ENCODE measurements around the gene ILRUN. TPM values are rescaled to one million over a fixed set of nuclear protein-coding genes. Genes with fewer than 3 reads are reported as not detected.
A peak's percentile ranks its signal among the peaks of the same experiment; 100 is the strongest.

The ILRUN gene
- total and polyA plus RNA-seq, 9 of the 15 experiments (the other 6 are each of a cell fraction or from before 2014, with no cell fraction given): 24.9 to 78.9 (median 53.4) TPM

DNA sequence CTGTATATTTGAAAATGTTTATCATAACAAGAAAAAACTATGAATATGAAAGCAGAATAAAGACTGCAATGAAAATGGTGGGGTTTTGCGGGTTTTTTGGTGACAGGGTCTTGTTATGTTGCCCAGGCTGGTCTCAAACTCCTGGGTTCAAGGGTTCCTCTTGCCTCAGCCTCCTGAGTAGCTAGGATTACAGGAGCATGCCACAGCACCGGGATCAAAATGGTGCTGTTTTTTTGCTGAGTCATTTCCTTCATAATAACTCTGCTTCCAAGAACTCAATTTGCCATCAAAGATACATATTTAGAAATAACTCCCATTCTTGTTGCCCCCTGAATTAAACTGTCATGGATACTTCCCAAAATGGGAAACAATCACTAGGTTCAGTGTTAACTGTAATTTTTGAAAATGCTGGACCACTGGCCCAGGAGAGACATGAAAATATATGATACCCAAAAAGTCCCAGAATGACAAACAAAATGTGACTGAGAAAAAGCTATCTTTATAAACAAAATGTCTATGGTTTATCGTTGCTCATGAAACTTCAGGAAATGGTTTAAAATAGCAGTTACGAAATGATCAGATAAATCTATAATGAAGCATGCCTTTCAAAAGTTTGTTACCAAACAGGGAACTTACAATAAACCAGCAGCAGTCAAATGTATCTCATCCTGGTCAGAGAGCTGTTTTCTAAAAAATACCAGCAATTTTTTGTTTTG lies 32.2 kb downstream of the ILRUN start (continued):
- TF ChIP-seq, protein P1, sequence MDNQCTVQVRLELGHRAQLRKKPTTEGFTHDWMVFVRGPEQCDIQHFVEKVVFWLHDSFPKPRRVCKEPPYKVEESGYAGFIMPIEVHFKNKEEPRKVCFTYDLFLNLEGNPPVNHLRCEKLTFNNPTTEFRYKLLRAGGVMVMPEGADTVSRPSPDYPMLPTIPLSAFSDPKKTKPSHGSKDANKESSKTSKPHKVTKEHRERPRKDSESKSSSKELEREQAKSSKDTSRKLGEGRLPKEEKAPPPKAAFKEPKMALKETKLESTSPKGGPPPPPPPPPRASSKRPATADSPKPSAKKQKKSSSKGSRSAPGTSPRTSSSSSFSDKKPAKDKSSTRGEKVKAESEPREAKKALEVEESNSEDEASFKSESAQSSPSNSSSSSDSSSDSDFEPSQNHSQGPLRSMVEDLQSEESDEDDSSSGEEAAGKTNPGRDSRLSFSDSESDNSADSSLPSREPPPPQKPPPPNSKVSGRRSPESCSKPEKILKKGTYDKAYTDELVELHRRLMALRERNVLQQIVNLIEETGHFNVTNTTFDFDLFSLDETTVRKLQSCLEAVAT (IDR thresholded peaks at IDR 0.05): no peak
- TF ChIP-seq TGIF2 (CRISPR knock-in tag; IDR thresholded peaks at IDR 0.05) (no peak), ATF1 (CRISPR knock-in tag; IDR thresholded peaks at IDR 0.05) (no peak), ATF1 (tag; IDR thresholded peaks at IDR 0.05) (peak; percentile 62; the same call in 1 of the 2 replicates), SAFB2 (IDR thresholded peaks at IDR 0.05; ENCODE audit: borderline replicate concordance, low read depth, low read length, severe bottlenecking) (no peak), HDAC8 (tag; IDR thresholded peaks at IDR 0.05) (0 out of 2 replicates have a peak, but pooled peaks have one; percentile 67)
- TF ChIP-seq, protein P2, sequence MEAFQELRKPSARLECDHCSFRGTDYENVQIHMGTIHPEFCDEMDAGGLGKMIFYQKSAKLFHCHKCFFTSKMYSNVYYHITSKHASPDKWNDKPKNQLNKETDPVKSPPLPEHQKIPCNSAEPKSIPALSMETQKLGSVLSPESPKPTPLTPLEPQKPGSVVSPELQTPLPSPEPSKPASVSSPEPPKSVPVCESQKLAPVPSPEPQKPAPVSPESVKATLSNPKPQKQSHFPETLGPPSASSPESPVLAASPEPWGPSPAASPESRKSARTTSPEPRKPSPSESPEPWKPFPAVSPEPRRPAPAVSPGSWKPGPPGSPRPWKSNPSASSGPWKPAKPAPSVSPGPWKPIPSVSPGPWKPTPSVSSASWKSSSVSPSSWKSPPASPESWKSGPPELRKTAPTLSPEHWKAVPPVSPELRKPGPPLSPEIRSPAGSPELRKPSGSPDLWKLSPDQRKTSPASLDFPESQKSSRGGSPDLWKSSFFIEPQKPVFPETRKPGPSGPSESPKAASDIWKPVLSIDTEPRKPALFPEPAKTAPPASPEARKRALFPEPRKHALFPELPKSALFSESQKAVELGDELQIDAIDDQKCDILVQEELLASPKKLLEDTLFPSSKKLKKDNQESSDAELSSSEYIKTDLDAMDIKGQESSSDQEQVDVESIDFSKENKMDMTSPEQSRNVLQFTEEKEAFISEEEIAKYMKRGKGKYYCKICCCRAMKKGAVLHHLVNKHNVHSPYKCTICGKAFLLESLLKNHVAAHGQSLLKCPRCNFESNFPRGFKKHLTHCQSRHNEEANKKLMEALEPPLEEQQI (IDR thresholded peaks at IDR 0.05): peak; percentile 69
- TF ChIP-seq, protein P3, sequence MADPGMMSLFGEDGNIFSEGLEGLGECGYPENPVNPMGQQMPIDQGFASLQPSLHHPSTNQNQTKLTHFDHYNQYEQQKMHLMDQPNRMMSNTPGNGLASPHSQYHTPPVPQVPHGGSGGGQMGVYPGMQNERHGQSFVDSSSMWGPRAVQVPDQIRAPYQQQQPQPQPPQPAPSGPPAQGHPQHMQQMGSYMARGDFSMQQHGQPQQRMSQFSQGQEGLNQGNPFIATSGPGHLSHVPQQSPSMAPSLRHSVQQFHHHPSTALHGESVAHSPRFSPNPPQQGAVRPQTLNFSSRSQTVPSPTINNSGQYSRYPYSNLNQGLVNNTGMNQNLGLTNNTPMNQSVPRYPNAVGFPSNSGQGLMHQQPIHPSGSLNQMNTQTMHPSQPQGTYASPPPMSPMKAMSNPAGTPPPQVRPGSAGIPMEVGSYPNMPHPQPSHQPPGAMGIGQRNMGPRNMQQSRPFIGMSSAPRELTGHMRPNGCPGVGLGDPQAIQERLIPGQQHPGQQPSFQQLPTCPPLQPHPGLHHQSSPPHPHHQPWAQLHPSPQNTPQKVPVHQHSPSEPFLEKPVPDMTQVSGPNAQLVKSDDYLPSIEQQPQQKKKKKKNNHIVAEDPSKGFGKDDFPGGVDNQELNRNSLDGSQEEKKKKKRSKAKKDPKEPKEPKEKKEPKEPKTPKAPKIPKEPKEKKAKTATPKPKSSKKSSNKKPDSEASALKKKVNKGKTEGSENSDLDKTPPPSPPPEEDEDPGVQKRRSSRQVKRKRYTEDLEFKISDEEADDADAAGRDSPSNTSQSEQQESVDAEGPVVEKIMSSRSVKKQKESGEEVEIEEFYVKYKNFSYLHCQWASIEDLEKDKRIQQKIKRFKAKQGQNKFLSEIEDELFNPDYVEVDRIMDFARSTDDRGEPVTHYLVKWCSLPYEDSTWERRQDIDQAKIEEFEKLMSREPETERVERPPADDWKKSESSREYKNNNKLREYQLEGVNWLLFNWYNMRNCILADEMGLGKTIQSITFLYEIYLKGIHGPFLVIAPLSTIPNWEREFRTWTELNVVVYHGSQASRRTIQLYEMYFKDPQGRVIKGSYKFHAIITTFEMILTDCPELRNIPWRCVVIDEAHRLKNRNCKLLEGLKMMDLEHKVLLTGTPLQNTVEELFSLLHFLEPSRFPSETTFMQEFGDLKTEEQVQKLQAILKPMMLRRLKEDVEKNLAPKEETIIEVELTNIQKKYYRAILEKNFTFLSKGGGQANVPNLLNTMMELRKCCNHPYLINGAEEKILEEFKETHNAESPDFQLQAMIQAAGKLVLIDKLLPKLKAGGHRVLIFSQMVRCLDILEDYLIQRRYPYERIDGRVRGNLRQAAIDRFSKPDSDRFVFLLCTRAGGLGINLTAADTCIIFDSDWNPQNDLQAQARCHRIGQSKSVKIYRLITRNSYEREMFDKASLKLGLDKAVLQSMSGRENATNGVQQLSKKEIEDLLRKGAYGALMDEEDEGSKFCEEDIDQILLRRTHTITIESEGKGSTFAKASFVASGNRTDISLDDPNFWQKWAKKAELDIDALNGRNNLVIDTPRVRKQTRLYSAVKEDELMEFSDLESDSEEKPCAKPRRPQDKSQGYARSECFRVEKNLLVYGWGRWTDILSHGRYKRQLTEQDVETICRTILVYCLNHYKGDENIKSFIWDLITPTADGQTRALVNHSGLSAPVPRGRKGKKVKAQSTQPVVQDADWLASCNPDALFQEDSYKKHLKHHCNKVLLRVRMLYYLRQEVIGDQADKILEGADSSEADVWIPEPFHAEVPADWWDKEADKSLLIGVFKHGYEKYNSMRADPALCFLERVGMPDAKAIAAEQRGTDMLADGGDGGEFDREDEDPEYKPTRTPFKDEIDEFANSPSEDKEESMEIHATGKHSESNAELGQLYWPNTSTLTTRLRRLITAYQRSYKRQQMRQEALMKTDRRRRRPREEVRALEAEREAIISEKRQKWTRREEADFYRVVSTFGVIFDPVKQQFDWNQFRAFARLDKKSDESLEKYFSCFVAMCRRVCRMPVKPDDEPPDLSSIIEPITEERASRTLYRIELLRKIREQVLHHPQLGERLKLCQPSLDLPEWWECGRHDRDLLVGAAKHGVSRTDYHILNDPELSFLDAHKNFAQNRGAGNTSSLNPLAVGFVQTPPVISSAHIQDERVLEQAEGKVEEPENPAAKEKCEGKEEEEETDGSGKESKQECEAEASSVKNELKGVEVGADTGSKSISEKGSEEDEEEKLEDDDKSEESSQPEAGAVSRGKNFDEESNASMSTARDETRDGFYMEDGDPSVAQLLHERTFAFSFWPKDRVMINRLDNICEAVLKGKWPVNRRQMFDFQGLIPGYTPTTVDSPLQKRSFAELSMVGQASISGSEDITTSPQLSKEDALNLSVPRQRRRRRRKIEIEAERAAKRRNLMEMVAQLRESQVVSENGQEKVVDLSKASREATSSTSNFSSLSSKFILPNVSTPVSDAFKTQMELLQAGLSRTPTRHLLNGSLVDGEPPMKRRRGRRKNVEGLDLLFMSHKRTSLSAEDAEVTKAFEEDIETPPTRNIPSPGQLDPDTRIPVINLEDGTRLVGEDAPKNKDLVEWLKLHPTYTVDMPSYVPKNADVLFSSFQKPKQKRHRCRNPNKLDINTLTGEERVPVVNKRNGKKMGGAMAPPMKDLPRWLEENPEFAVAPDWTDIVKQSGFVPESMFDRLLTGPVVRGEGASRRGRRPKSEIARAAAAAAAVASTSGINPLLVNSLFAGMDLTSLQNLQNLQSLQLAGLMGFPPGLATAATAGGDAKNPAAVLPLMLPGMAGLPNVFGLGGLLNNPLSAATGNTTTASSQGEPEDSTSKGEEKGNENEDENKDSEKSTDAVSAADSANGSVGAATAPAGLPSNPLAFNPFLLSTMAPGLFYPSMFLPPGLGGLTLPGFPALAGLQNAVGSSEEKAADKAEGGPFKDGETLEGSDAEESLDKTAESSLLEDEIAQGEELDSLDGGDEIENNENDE (IDR thresholded peaks at IDR 0.05; ENCODE audit: low read depth, low read length): no peak
- TF ChIP-seq, protein P4, sequence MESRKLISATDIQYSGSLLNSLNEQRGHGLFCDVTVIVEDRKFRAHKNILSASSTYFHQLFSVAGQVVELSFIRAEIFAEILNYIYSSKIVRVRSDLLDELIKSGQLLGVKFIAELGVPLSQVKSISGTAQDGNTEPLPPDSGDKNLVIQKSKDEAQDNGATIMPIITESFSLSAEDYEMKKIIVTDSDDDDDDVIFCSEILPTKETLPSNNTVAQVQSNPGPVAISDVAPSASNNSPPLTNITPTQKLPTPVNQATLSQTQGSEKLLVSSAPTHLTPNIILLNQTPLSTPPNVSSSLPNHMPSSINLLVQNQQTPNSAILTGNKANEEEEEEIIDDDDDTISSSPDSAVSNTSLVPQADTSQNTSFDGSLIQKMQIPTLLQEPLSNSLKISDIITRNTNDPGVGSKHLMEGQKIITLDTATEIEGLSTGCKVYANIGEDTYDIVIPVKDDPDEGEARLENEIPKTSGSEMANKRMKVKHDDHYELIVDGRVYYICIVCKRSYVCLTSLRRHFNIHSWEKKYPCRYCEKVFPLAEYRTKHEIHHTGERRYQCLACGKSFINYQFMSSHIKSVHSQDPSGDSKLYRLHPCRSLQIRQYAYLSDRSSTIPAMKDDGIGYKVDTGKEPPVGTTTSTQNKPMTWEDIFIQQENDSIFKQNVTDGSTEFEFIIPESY (CRISPR knock-in tag; IDR thresholded peaks at IDR 0.05): no peak

Data from K562 (cell line).